HepG2 (cell line): ENCODE measurements around the gene CYTH1. TPM values are rescaled to one million over a fixed set of nuclear protein-coding genes. Genes with fewer than 3 reads are reported as not detected.
A peak's percentile ranks its signal among the peaks of the same experiment; 100 is the strongest.

Source experiments
- BHLHE40 ChIP-seq: IDR thresholded peaks from 2 replicates; pipeline ENCODE4 v1.6.1; 2011; ENCODE audit warnings: low read length, improper control_type of control experiment
- CC2D1A ChIP-seq: sonication (generic); formaldehyde crosslinking; IDR thresholded peaks from 2 replicates; pipeline ENCODE4 v1.8.1; 2023; ENCODE audit warnings: mild to moderate bottlenecking, missing genetic modification reagents
- EP300 ChIP-seq, 3 experiments: sonication (generic) in 1 of 3; formaldehyde crosslinking in 1 of 3; IDR thresholded peaks; 2 replicates each; pipeline versions ENCODE4 v1.5.1 to v1.6.1; 2011 to 2020; ENCODE audit warnings: low read depth in 2 of 3, low read length in 2 of 3, borderline replicate concordance in 1 of 3, improper control_type of control experiment in 1 of 3, mild to moderate bottlenecking in 1 of 3, missing genetic modification reagents in 1 of 3, moderate library complexity in 1 of 3
- FOXK2 ChIP-seq: fragments of 450-650 bp; IDR thresholded peaks from 2 replicates; pipeline ENCODE4 v1.6.1; 2016
- GZF1 ChIP-seq: sonication (generic); formaldehyde crosslinking; IDR thresholded peaks from 2 replicates; pipeline ENCODE4 v1.5.1; 2020; ENCODE audit warnings: mild to moderate bottlenecking, missing genetic modification reagents
- HHEX ChIP-seq: IDR thresholded peaks from 2 replicates; pipeline ENCODE4 v1.6.1; 2016; ENCODE audit warnings: control low read depth
- KAT7 ChIP-seq: IDR thresholded peaks from 2 replicates; pipeline ENCODE4 v1.6.1; 2018; ENCODE audit warnings: borderline replicate concordance, missing compliant biosample characterization
- MZF1 ChIP-seq: sonication (generic); formaldehyde crosslinking; IDR thresholded peaks from 2 replicates; pipeline ENCODE4 v1.8.1; 2023; ENCODE audit warnings: mild to moderate bottlenecking, missing genetic modification reagents, borderline replicate concordance
- NAIF1 ChIP-seq: sonication (generic); formaldehyde crosslinking; IDR thresholded peaks from 2 replicates; pipeline ENCODE4 v1.5.0; 2020; ENCODE audit warnings: mild to moderate bottlenecking, missing genetic modification reagents, borderline replicate concordance
- NFIB ChIP-seq: sonication (generic); formaldehyde crosslinking; IDR thresholded peaks from 2 replicates; pipeline ENCODE4 v1.9.0; 2021; ENCODE audit warnings: missing genetic modification reagents, mild to moderate bottlenecking, borderline replicate concordance
- PHF20 ChIP-seq: sonication (generic); formaldehyde crosslinking; IDR thresholded peaks from 2 replicates; pipeline ENCODE4 v1.5.0; 2020; ENCODE audit warnings: mild to moderate bottlenecking, missing genetic modification reagents
- SRSF1 ChIP-seq: fragments of 200-400 bp; formaldehyde crosslinking; optimal IDR thresholded peaks from 2 replicates; pipeline ENCODE3; 2017; ENCODE audit warnings: mild to moderate bottlenecking, low read depth, low read length, moderate library complexity
- SYNCRIP ChIP-seq: fragments of 200-400 bp; formaldehyde crosslinking; IDR thresholded peaks from 2 replicates; pipeline ENCODE4 v1.6.1; 2018; ENCODE audit warnings: mild to moderate bottlenecking, low read depth, low read length; ENCODE audit not compliant: insufficient read depth
- ZBTB26 ChIP-seq: IDR thresholded peaks from 2 replicates; pipeline ENCODE4 v1.6.1; 2016; ENCODE audit warnings: missing compliant biosample characterization, missing genetic modification reagents, borderline replicate concordance
- ZBTB3 ChIP-seq: sonication (generic); formaldehyde crosslinking; IDR thresholded peaks from 2 replicates; pipeline ENCODE4 v1.4.0; 2020; ENCODE audit warnings: low read depth, mild to moderate bottlenecking, moderate library complexity, missing genetic modification reagents, borderline replicate concordance
- ZMYM4 ChIP-seq: sonication (generic); formaldehyde crosslinking; IDR thresholded peaks from 2 replicates; pipeline ENCODE4 v1.8.1; 2023; ENCODE audit warnings: mild to moderate bottlenecking, missing genetic modification reagents
- ZNF143 ChIP-seq: sonication (generic); formaldehyde crosslinking; IDR thresholded peaks from 2 replicates; pipeline ENCODE4 v1.4.0; 2020; ENCODE audit warnings: missing genetic modification reagents
- ZNF18 ChIP-seq: sonication (generic); formaldehyde crosslinking; IDR thresholded peaks from 2 replicates; pipeline ENCODE4 v1.8.0; 2022; ENCODE audit warnings: mild to moderate bottlenecking, missing genetic modification reagents; ENCODE audit not compliant: insufficient replicate concordance
- ZNF543 ChIP-seq: sonication (generic); formaldehyde crosslinking; IDR thresholded peaks from 2 replicates; pipeline ENCODE4 v1.4.0; 2020; ENCODE audit warnings: mild to moderate bottlenecking, missing genetic modification reagents
- ZNF550 ChIP-seq: sonication (generic); formaldehyde crosslinking; IDR thresholded peaks from 2 replicates; pipeline ENCODE4 v1.4.0; 2020; ENCODE audit warnings: mild to moderate bottlenecking, missing genetic modification reagents, borderline replicate concordance
- ZNF75D ChIP-seq: sonication (generic); formaldehyde crosslinking; IDR thresholded peaks from 2 replicates; pipeline ENCODE4 v1.8.1; 2023; ENCODE audit warnings: missing genetic modification reagents, mild to moderate bottlenecking, borderline replicate concordance
- ZSCAN21 ChIP-seq: sonication (generic); formaldehyde crosslinking; IDR thresholded peaks from 2 replicates; pipeline ENCODE4 v1.8.0; 2022; ENCODE audit warnings: mild to moderate bottlenecking, missing genetic modification reagents, moderate library complexity, borderline replicate concordance
- polyA plus RNA-seq, 8 experiments: library from polyadenylated mRNA; depleted of rRNA in 3 of 8; stranded (reverse) in 7 of 8; unstranded in 1 of 8; fragments of >200 nt; fragmentation: Illumina TruSeq in 4 of 8; extraction: Trizol in 4 of 8; gene quantifications; 2 replicates each; pipeline versions ENCODE4 v1.2.1 to v1.2.3, GENCODE V29; 2011 to 2016; ENCODE audit warnings: low read depth in 4 of 8, missing spikeins in 1 of 8, mixed read lengths in 1 of 8; ENCODE audit not compliant: insufficient read depth in 1 of 8
- total RNA-seq, 5 experiments: library from RNA; depleted of rRNA; stranded (reverse); fragments of >200 nt; fragmentation: Illumina TruSeq; extraction: Trizol; gene quantifications; 2 replicates each; pipeline ENCODE4 v1.2.3, GENCODE V29; 2016; ENCODE audit warnings: low read depth in 1 of 5
- TF ChIP-seq, protein P1 (sequence below): sonication (generic); formaldehyde crosslinking; IDR thresholded peaks from 2 replicates; pipeline ENCODE4 v1.4.0; 2020; ENCODE audit warnings: missing genetic modification reagents, borderline replicate concordance
- TF ChIP-seq, protein P2 (sequence below): IDR thresholded peaks from 2 replicates; pipeline ENCODE4 v1.6.1; 2016; ENCODE audit warnings: missing compliant biosample characterization, missing genetic modification reagents, borderline replicate concordance

CYTH1 gene
- total and polyA plus RNA-seq, 2 of the 13 experiments (the other 11 are each of a cell fraction or from before 2014, with no cell fraction given): 20.1 to 48.9 TPM

GRCh38 chr17:78746263-78746948 lies 35.7 kb downstream of the CYTH1 start (continued):
- TF ChIP-seq EP300 (IDR thresholded peaks at IDR 0.05; ENCODE audit: low read depth in 2 of 2, low read length in 2 of 2) (peak in 1 of 2 experiments; percentile 59; a peak in 1 of 4 replicates), EP300 (CRISPR knock-in tag; IDR thresholded peaks at IDR 0.05; ENCODE audit: borderline replicate concordance) (no peak), NAIF1 (CRISPR knock-in tag) (no peak), HHEX (CRISPR knock-in tag) (no peak), PHF20 (CRISPR knock-in tag) (no peak), SYNCRIP (no peak), ZMYM4 (no peak), ZNF543 (CRISPR knock-in tag) (no peak), BHLHE40 (no peak), ZSCAN21 (no peak), ZBTB3 (CRISPR knock-in tag) (no peak), NFIB (no peak), MZF1 (CRISPR knock-in tag) (no peak), ZNF143 (CRISPR knock-in tag) (no peak), KAT7 (no peak), ZNF550 (CRISPR knock-in tag) (no peak), SRSF1 (no peak), GZF1 (no peak), ZNF75D (CRISPR knock-in tag) (no peak), FOXK2 (no peak), ZNF18 (CRISPR knock-in tag) (peak; percentile 61), ZBTB26 (CRISPR knock-in tag) (peak; percentile 65; the same call in 1 of the 2 replicates), CC2D1A (CRISPR knock-in tag) (no peak)
- TF ChIP-seq, protein P1, sequence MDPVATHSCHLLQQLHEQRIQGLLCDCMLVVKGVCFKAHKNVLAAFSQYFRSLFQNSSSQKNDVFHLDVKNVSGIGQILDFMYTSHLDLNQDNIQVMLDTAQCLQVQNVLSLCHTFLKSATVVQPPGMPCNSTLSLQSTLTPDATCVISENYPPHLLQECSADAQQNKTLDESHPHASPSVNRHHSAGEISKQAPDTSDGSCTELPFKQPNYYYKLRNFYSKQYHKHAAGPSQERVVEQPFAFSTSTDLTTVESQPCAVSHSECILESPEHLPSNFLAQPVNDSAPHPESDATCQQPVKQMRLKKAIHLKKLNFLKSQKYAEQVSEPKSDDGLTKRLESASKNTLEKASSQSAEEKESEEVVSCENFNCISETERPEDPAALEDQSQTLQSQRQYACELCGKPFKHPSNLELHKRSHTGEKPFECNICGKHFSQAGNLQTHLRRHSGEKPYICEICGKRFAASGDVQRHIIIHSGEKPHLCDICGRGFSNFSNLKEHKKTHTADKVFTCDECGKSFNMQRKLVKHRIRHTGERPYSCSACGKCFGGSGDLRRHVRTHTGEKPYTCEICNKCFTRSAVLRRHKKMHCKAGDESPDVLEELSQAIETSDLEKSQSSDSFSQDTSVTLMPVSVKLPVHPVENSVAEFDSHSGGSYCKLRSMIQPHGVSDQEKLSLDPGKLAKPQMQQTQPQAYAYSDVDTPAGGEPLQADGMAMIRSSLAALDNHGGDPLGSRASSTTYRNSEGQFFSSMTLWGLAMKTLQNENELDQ: peak; percentile 31; the same call in 1 of the 2 replicates
- TF ChIP-seq, protein P2, sequence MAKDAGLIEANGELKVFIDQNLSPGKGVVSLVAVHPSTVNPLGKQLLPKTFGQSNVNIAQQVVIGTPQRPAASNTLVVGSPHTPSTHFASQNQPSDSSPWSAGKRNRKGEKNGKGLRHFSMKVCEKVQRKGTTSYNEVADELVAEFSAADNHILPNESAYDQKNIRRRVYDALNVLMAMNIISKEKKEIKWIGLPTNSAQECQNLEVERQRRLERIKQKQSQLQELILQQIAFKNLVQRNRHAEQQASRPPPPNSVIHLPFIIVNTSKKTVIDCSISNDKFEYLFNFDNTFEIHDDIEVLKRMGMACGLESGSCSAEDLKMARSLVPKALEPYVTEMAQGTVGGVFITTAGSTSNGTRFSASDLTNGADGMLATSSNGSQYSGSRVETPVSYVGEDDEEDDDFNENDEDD (CRISPR knock-in tag): no peak
